Smooth muscle cell (in vitro differentiated cells): ENCODE data around the gene NTPCR. TPM values are rescaled to one million over a fixed set of nuclear protein-coding genes. Genes with fewer than 3 reads are reported as not detected.
"Not testable (repeated sequence)": the region's sequence is repeated elsewhere in the genome, so short reads cannot be mapped to it uniquely, and the experiment has no call there.

Experiments
- DNase-seq: peaks from one replicate; lab custom pipeline; 2025; ENCODE audit not compliant: unreplicated experiment; lab: John Stamatoyannopoulos, UW
- H2AFZ ChIP-seq: fragments of 200-600 bp; sonication (generic); 2 replicates; pipeline ENCODE4 v1.6.0; 2016; ENCODE audit warnings: antibody characterized with exemption, low read depth, mild to moderate bottlenecking
- H3F3A ChIP-seq: fragments of 200-600 bp; sonication (generic); 2 replicates; pipeline ENCODE4 v1.6.0; 2017; ENCODE audit warnings: antibody characterized with exemption, low read depth
- H3K27ac ChIP-seq: fragments of 200-600 bp; sonication (generic); 2 replicates; pipeline ENCODE4 v1.5.1; 2016; ENCODE audit warnings: low read depth, mild to moderate bottlenecking
- H3K27me3 ChIP-seq: fragments of 200-600 bp; sonication (generic); 2 replicates; pipeline ENCODE4 v1.6.1; 2016; ENCODE audit warnings: low read depth, mild to moderate bottlenecking
- H3K36me3 ChIP-seq: fragments of 200-600 bp; sonication (generic); 2 replicates; pipeline ENCODE4 v1.5.1; 2016; ENCODE audit warnings: low read depth
- H3K4me1 ChIP-seq: fragments of 200-600 bp; sonication (generic); 2 replicates; pipeline ENCODE4 v1.5.1; 2016; ENCODE audit warnings: low read depth
- H3K4me2 ChIP-seq: fragments of 200-600 bp; sonication (generic); 2 replicates; pipeline ENCODE4 v1.6.0; 2016; ENCODE audit warnings: mild to moderate bottlenecking
- H3K4me3 ChIP-seq: fragments of 200-600 bp; sonication (generic); 2 replicates; pipeline ENCODE4 v1.5.1; 2016; ENCODE audit warnings: mild to moderate bottlenecking
- H3K79me2 ChIP-seq: fragments of 200-600 bp; sonication (generic); 2 replicates; pipeline ENCODE4 v1.6.0; 2016; ENCODE audit warnings: low read depth, mild to moderate bottlenecking
- H3K9ac ChIP-seq: fragments of 200-600 bp; sonication (generic); 2 replicates; pipeline ENCODE4 v1.6.0; 2016; ENCODE audit warnings: low read depth
- H3K9me3 ChIP-seq: fragments of 200-600 bp; sonication (generic); replicated peaks from 2 replicates; pipeline ENCODE4 v1.5.1; 2016; ENCODE audit warnings: low read depth
- H4K20me1 ChIP-seq: fragments of 200-600 bp; sonication (generic); 2 replicates; pipeline ENCODE4 v1.6.0; 2016; ENCODE audit warnings: low read depth
- CTCF ChIP-seq: fragments of 200-600 bp; sonication (generic); IDR thresholded peaks from 2 replicates; pipeline ENCODE4 v1.5.1; 2017; ENCODE audit warnings: borderline replicate concordance, mild to moderate bottlenecking, antibody characterized with exemption; ENCODE audit not compliant: insufficient read depth, poor library complexity, severe bottlenecking
- WGBS: methylation state at CpG from one replicate; pipeline ENCODE4 v1.1.7; 2016; ENCODE audit warnings: low lambda C conversion rate; 5-methylcytosine and 5-hydroxymethylcytosine counted together
- polyA plus RNA-seq: library from polyadenylated mRNA; unstranded; fragments of >200 nt; fragmentation: Nextera tagmentation; extraction: Ambion mirVana; gene quantifications from 2 replicates; pipeline ENCODE4 v1.2.1, GENCODE V29; 2016
- total RNA-seq: library from RNA; depleted of rRNA; stranded (reverse); fragments of >200 nt; gene quantifications from 2 replicates; pipeline ENCODE4 v1.2.3, GENCODE V29; 2014

The NTPCR gene
- total and polyA plus RNA-seq, 2 experiments from 2014 or later = 39.2 to 54.3 TPM

DNA sequence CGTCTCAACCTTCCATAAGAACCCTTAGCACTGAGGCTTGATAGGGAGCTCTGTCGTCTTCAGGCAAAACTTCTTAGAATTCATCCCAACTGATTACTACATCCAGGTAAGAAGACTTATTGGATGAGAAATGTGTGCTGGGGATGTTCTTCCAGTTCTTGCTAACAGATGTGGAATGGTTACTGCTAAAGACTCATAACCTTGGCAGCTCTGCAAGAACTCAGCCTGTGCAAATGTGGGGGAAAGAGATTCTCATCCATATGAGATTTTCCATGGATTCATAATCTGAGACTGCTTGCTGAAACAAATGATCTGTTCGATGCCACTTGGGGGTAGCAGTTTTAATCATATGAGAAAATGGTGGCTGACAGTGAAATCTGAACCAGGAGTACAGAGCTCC lies 48.2 kb downstream of the NTPCR start:
- Histone ChIP-seq H3K4me2 (no peak overlapping the region), H3F3A (no peaks in the 10 kb centered on the region), H3K27ac (no peak overlapping the region), H3K79me2 (no peaks in the 10 kb centered on the region), H3K9ac (no peak overlapping the region), H3K36me3 (no peaks in the 10 kb centered on the region), H3K4me3 (no peak overlapping the region), H3K27me3 (no peaks in the 10 kb centered on the region), H4K20me1 (no peaks in the 10 kb centered on the region), H3K4me1 (no peaks in the 10 kb centered on the region), H3K9me3 (no peaks in the 10 kb centered on the region), H2AFZ (no peak overlapping the region)
- 96% methylated on average over 3 of the region's 3 CpGs for WGBS
- TF ChIP-seq CTCF = no peak
- DNase-seq = no peak

DNA sequence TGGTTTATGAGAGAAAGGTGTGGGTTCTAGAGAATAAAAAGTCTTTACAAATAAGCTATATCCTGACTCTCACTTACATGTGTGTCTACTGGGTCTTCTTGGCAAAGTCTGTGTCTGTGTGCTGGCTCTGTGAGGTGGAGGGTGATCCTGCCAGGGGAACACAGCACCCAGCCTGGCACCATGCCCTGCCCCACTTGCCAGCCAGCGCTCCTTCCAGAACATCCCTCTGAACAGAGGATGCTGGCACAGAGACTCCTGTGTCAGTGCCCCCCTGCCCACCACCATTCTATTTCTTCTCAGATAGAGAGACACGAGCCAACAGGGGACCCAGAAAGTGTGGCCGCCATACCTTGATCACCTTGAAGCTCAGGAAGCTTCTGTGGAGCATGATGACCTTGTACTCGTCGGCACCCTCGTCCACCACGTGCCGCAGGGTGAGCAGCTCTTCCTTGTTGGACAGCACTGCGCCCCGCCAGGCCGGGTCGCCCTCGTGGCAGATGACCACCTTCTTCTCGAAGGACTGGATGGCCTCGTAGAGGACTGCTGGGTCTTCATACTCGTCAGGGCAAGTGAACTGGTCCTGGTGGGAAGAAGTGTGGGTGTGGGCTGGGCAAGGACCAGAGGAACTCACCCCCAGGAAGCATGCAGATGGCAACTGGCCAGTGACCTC lies 49.7 kb downstream of the NTPCR start:
- Histone ChIP-seq H3K4me3 (no peak overlapping the region), H3K27ac (no peak overlapping the region), H3K9me3 (no peaks in the 10 kb centered on the region), H3K79me2 (no peaks in the 10 kb centered on the region), H3K4me1 (no peaks in the 10 kb centered on the region), H3K27me3 (no peaks in the 10 kb centered on the region), H3K9ac (no peak overlapping the region), H3F3A (no peaks in the 10 kb centered on the region), H3K4me2 (no peak overlapping the region), H4K20me1 (no peaks in the 10 kb centered on the region), H3K36me3 (no peaks in the 10 kb centered on the region), H2AFZ (no peak overlapping the region)
- no peak for DNase-seq
- WGBS = 96% methylated on average over 16 of the region's 16 CpGs
- no peak for TF ChIP-seq CTCF

DNA sequence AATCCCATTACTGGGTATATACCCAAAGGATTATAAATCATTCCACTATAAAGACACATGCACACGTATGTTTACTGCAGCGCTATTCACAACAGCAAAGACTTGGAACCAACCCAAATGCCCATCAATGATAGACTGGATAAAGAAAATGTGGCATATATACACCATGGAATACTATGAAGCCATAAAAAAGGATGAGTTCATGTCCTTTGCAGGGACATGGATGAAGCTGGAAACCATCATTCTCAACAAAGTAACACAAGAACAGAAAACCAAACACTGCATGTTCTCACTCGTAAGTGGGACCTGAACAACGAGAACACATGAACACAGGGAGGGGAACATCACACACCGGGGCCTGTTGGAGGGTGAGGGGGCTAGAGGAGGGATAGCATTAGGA lies 53.2 kb downstream of the NTPCR start:
- WGBS = 96% methylated on average over 5 of the region's 5 CpGs

GRCh38 chr1:233004451-233004850 lies 54.0 kb downstream of the NTPCR start:
- no peaks in the 10 kb centered on the region for H3K79me2 ChIP-seq
- H2AFZ ChIP-seq = no peak overlapping the region
- no peak overlapping the region for H3K9ac ChIP-seq
- H3K4me3 ChIP-seq = no peak overlapping the region
- no peaks in the 10 kb centered on the region for H3K36me3 ChIP-seq
- H3K27ac ChIP-seq = no peak overlapping the region
- no peaks in the 10 kb centered on the region for H3K27me3 ChIP-seq
- WGBS = 89% methylated on average over 9 of the region's 9 CpGs
- no peak for DNase-seq
- no peaks in the 10 kb centered on the region for H3K4me1 ChIP-seq
- no peak for TF ChIP-seq CTCF
- H3F3A ChIP-seq = no peaks in the 10 kb centered on the region
- no peaks in the 10 kb centered on the region for H4K20me1 ChIP-seq
- no peak overlapping the region for H3K4me2 ChIP-seq
- no peaks in the 10 kb centered on the region for H3K9me3 ChIP-seq

More for the DNA sequence above, 53.2 kb downstream of the NTPCR start:
- H3K9me3 ChIP-seq, H3K36me3 ChIP-seq, H3F3A ChIP-seq, DNase-seq, H3K79me2 ChIP-seq, H3K4me3 ChIP-seq, H4K20me1 ChIP-seq, H3K27ac ChIP-seq, H3K4me1 ChIP-seq, H3K27me3 ChIP-seq, H3K4me2 ChIP-seq, H2AFZ ChIP-seq, H3K9ac ChIP-seq: not testable (repeated sequence)
